Ectodermal cell (in vitro differentiated cells): ENCODE data around the gene ZDHHC22.

Experiments
- H3K27ac ChIP-seq: 2 replicates; pipeline ENCODE4 v1.7.0; 2013; ENCODE audit warnings: mild to moderate bottlenecking, low read depth, low read length; ENCODE audit not compliant: insufficient read depth, poor library complexity, severe bottlenecking
- H3K27me3 ChIP-seq: 2 replicates; pipeline ENCODE4 v1.7.0; 2013; ENCODE audit warnings: mild to moderate bottlenecking, low read length; ENCODE audit not compliant: insufficient read depth, control insufficient read depth, poor library complexity, severe bottlenecking
- H3K36me3 ChIP-seq: one replicate; pipeline ENCODE4 v1.7.0; 2013; ENCODE audit warnings: low read length; ENCODE audit not compliant: control insufficient read depth, insufficient read depth
- H3K4me1 ChIP-seq: one replicate; pipeline ENCODE4 v1.7.0; 2013; ENCODE audit warnings: low read length; ENCODE audit not compliant: control insufficient read depth, insufficient read depth
- H3K4me3 ChIP-seq: 2 replicates; pipeline ENCODE4 v1.7.0; 2013; ENCODE audit warnings: low read depth, low read length, control low read depth; ENCODE audit not compliant: insufficient read depth
- H3K9me3 ChIP-seq: 2 replicates; pipeline ENCODE4 v1.7.0; 2013; ENCODE audit warnings: mild to moderate bottlenecking, low read length, moderate library complexity; ENCODE audit not compliant: control insufficient read depth
- WGBS, 2 experiments: methylation state at CpG; one replicate each; pipeline ENCODE4 v1.1.7; 2013; ENCODE audit warnings: missing lambda C conversion rate in 2 of 2; 5-methylcytosine and 5-hydroxymethylcytosine counted together

Gene ZDHHC22

DNA sequence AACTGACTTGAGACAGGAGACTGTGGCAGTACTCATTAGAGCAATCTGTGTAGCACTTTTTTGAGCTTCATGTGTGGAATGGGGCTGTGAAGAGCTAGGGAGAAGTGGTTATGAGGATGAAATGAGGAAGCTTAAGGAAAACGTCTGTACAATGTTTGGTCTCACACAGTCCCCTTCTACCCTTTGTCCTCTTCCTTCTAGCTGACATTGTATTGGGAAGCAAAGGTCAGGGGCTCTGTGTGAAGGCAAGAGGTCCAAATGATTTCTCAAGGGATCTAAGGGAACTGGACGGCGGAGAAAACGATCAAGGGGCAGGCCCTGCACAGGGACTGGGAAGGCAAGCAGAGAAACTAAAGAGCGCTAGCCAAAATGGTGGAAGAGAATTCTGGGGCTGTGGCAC, 56.6 kb downstream of the ZDHHC22 start:
- Histone ChIP-seq H3K9me3 (no peaks in the 10 kb centered on the region), H3K27me3 (no peaks in the 10 kb centered on the region)
- 78 to 80% methylated on average over 5 of the region's 5 CpGs for WGBS, 2 experiments

DNA sequence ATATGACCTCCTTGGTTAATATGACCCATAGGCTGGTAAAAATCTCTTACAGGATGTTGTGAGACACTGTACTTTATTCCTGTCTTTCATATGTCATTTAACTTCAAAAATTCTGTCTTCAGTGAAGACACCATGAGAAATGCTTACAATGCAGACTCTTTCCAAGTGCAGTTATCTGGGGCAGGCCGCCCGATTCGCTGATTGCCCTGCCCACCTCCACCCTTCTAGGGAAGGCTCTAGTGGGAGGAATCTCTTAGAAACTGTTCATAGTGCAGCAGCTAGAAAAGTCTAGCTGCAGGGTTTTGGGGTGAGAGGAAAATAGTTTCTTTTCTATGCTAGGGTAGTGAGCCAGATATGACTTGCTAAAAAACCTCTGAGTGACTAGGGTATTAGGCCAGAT, 58.5 kb downstream of the ZDHHC22 start:
- H3K4me1 ChIP-seq: peaks cover 36% of the 10 kb centered on the region
- H3K27me3 ChIP-seq: no peaks in the 10 kb centered on the region
- no peaks in the 10 kb centered on the region for H3K9me3 ChIP-seq
- H3K36me3 ChIP-seq: no peaks in the 10 kb centered on the region
- H3K4me3 ChIP-seq: no peak overlapping the region
- no peak overlapping the region for H3K27ac ChIP-seq
- 90 to 96% methylated on average over 3 of the region's 3 CpGs for WGBS, 2 experiments

More for the DNA sequence above, 56.6 kb downstream of the ZDHHC22 start:
- Histone ChIP-seq H3K4me1 (peaks cover 45% of the 10 kb centered on the region), H3K4me3 (no peak overlapping the region), H3K27ac (peak overlapping the region; percentile 99), H3K36me3 (no peaks in the 10 kb centered on the region)

DNA sequence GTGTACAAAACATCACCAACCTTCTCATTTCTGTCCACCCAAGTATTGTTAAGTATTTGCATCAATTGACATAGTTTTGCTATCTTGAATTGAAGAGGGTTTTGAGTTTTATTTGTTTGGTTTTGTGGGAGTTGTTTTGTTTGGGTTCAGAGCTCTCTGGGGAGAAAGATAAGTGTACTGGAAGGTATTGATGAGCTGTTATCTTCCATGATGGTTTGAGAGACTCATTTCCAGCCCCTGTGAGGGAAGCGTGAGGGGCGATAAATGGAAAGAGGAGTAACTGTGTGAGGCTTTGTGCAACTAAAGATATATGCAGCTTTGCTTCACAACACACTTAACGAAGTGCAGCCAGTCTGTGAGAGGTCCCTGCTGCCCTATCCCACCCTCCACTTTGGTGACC, 59.2 kb downstream of the ZDHHC22 start:
- Histone ChIP-seq H3K27ac (no peak overlapping the region), H3K4me1 (peaks cover 29% of the 10 kb centered on the region), H3K9me3 (no peaks in the 10 kb centered on the region), H3K36me3 (no peaks in the 10 kb centered on the region), H3K27me3 (no peaks in the 10 kb centered on the region), H3K4me3 (no peak overlapping the region)
- 93 to 98% methylated on average over 3 of the region's 3 CpGs for WGBS, 2 experiments
